ENCODE results near the gene LIPH. TPM values are rescaled to one million over a fixed set of nuclear protein-coding genes. Genes with fewer than 3 reads are reported as not detected.
A peak's percentile ranks its signal among the peaks of the same experiment; 100 is the strongest.

LIPH gene
- total RNA-seq, 1 donor from 2014 or later, result not detected

GRCh38 chr3:185583925-185584324 lies 31.5 kb upstream of the LIPH start:
- Mint-ChIP-seq H3K27ac (peak overlapping the region; percentile 78), H3K27me3 (ENCODE audit: insufficient read depth, low read depth) (peaks cover 4% of the 10 kb centered on the region), H3K9me3 (no peaks in the 10 kb centered on the region), H3K4me1 (peaks cover 23% of the 10 kb centered on the region), H3K4me3 (no peak overlapping the region), H3K36me3 (no peaks in the 10 kb centered on the region)
- H2AFZ ChIP-seq (replicated peaks), result peak overlapping the region; percentile 65
- no peak overlapping the region for H3K9ac ChIP-seq
- H3K9me3 ChIP-seq (ENCODE audit: low read depth), result no peaks in the 10 kb centered on the region
- H3F3A ChIP-seq (ENCODE audit: low read depth), result peaks cover 67% of the 10 kb centered on the region
- H3K79me2 ChIP-seq (ENCODE audit: low read depth), result peaks cover 52% of the 10 kb centered on the region
- H4K20me1 ChIP-seq (ENCODE audit: low read depth), result peaks cover 8% of the 10 kb centered on the region
- peak; percentile 27 for DNase-seq (ENCODE audit: low spot score)
- H3K4me1 ChIP-seq, result peaks cover 18% of the 10 kb centered on the region
- no peak overlapping the region for H3K4me3 ChIP-seq
- peak overlapping the region; percentile 33 for H3K27ac ChIP-seq
- TF ChIP-seq EZH2 (IDR thresholded peaks at IDR 0.05) (no peak), EZH2phosphoT487 (IDR thresholded peaks at IDR 0.05) (no peak)
- TF ChIP-seq, protein P1, sequence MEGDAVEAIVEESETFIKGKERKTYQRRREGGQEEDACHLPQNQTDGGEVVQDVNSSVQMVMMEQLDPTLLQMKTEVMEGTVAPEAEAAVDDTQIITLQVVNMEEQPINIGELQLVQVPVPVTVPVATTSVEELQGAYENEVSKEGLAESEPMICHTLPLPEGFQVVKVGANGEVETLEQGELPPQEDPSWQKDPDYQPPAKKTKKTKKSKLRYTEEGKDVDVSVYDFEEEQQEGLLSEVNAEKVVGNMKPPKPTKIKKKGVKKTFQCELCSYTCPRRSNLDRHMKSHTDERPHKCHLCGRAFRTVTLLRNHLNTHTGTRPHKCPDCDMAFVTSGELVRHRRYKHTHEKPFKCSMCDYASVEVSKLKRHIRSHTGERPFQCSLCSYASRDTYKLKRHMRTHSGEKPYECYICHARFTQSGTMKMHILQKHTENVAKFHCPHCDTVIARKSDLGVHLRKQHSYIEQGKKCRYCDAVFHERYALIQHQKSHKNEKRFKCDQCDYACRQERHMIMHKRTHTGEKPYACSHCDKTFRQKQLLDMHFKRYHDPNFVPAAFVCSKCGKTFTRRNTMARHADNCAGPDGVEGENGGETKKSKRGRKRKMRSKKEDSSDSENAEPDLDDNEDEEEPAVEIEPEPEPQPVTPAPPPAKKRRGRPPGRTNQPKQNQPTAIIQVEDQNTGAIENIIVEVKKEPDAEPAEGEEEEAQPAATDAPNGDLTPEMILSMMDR (IDR thresholded peaks at IDR 0.05), result no peak
- H3K36me3 ChIP-seq, result no peaks in the 10 kb centered on the region
- H3K27me3 ChIP-seq, result no peaks in the 10 kb centered on the region
- H3K4me2 ChIP-seq, result peak overlapping the region; percentile 43

- H2AFZ ChIP-seq (replicated peaks), result peak overlapping the region; percentile 83
- H3K4me1 ChIP-seq, result peaks cover 18% of the 10 kb centered on the region
- no peaks in the 10 kb centered on the region for H3K9me3 ChIP-seq (ENCODE audit: low read depth)
- no peaks in the 10 kb centered on the region for H3K36me3 ChIP-seq
- H3K4me2 ChIP-seq, result peak overlapping the region; percentile 72
- H3K27me3 ChIP-seq, result no peaks in the 10 kb centered on the region
- H3K27me3 Mint-ChIP-seq (ENCODE audit: insufficient read depth, low read depth), result peaks cover 4% of the 10 kb centered on the region
- no peaks in the 10 kb centered on the region for H3K36me3 Mint-ChIP-seq
- no peaks in the 10 kb centered on the region for H3K9me3 Mint-ChIP-seq
- H3K27ac ChIP-seq, result peak overlapping the region; percentile 79
- peaks cover 18% of the 10 kb centered on the region for H3K4me1 Mint-ChIP-seq
- no peak overlapping the region for H3K9ac ChIP-seq
- H3K4me3 Mint-ChIP-seq, result no peak overlapping the region
- H3K4me3 ChIP-seq, result peak overlapping the region; percentile 27
- TF ChIP-seq EZH2 (IDR thresholded peaks at IDR 0.05) (no peak), EZH2phosphoT487 (IDR thresholded peaks at IDR 0.05) (no peak)
- TF ChIP-seq, protein P1 (IDR thresholded peaks at IDR 0.05), result no peak
- peaks cover 4% of the 10 kb centered on the region for H4K20me1 ChIP-seq (ENCODE audit: low read depth)
- no peak overlapping the region for H3K27ac Mint-ChIP-seq
- peaks cover 41% of the 10 kb centered on the region for H3K79me2 ChIP-seq (ENCODE audit: low read depth)
- H3F3A ChIP-seq (ENCODE audit: low read depth), result peaks cover 67% of the 10 kb centered on the region
- no peak for DNase-seq (ENCODE audit: low spot score)
Measured at GRCh38 chr3:185582871-185583270, 30.5 kb upstream of the LIPH start.

DNA sequence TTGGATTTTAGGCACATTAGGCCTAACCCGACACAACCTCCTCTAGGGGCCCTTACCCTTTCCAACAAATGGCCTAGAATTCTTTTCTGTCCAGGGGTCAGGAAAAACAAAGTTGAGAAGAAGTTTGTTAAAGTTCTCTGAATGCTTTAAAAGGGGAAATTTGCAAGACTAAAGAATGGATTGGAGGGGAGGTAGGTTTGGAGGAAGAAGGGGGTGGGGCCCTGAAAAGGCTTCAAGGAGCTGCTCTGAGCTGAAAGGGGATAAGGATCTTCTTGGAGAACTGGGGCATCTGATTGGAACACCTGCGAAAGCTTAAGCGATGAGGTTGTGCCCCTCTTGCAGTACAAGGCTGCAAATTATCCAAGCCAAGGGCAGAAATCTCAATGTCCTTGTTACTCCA lies 29.8 kb upstream of the LIPH start:
- Histone ChIP-seq H3F3A (ENCODE audit: low read depth) (peaks cover 67% of the 10 kb centered on the region), H3K4me2 (peak overlapping the region; percentile 72), H3K4me3 (peak overlapping the region; percentile 27), H3K36me3 (no peaks in the 10 kb centered on the region), H4K20me1 (ENCODE audit: low read depth) (peaks cover 4% of the 10 kb centered on the region), H3K27ac (peak overlapping the region; percentile 79), H3K27me3 (no peaks in the 10 kb centered on the region), H3K9ac (no peak overlapping the region), H2AFZ (replicated peaks) (peak overlapping the region; percentile 83), H3K9me3 (ENCODE audit: low read depth) (no peaks in the 10 kb centered on the region), H3K79me2 (ENCODE audit: low read depth) (peaks cover 35% of the 10 kb centered on the region), H3K4me1 (peaks cover 18% of the 10 kb centered on the region)
- DNase-seq (ENCODE audit: low spot score), result peak; percentile 66
- H3K36me3 Mint-ChIP-seq, result no peaks in the 10 kb centered on the region
- peak overlapping the region; percentile 53 for H3K27ac Mint-ChIP-seq
- H3K27me3 Mint-ChIP-seq (ENCODE audit: insufficient read depth, low read depth), result peaks cover 4% of the 10 kb centered on the region
- TF ChIP-seq EZH2 (IDR thresholded peaks at IDR 0.05) (no peak), EZH2phosphoT487 (IDR thresholded peaks at IDR 0.05) (no peak)
- TF ChIP-seq, protein P1 (IDR thresholded peaks at IDR 0.05), result no peak
- H3K4me3 Mint-ChIP-seq, result no peak overlapping the region
- peaks cover 18% of the 10 kb centered on the region for H3K4me1 Mint-ChIP-seq
- H3K9me3 Mint-ChIP-seq, result no peaks in the 10 kb centered on the region
